ENCODE measurements around the gene DCAF11.

DNA sequence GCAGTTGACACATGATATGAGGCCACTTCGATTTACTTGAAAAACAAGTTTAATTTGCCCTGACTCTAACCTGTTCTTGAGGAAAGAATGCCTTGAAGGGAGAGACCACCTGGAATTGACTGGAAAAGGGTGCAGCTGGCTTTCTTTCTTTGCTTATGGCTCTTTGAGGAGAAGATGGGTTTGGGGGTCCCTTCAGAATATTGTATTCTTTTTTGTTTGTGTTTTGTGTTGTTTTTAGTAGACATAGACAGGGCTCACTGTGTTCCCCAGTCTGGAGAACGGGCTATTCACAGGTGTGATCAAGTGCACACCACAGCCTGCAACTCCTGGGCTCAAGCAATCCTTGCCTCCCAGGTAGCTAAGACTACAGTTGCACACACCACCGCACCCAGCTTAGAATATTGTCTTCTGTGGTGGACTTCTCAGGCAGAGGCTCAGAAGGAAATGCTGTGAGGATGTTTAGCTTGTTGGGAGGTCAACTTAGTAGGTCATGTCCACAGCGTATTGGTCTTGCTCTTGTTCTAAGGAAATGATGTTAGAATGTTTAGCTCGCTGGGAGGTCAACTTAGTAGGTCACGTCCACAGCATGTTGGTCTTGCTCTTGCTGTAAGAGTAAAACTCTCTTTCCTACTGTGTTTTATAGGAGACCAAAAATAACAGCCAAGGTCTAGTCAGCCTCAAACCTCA is 1.7 kb downstream of the DCAF11 start:
- TF ChIP-seq POLR2A (IDR thresholded peaks at IDR 0.05; ENCODE audit: low read depth, low read length), result no peak
- TF ChIP-seq POLR2AphosphoS5 (IDR thresholded peaks at IDR 0.05; ENCODE audit: low read depth, low read length), result no peak
- TF ChIP-seq TAF1 (IDR thresholded peaks at IDR 0.05; ENCODE audit: borderline replicate concordance, low read depth, low read length), result no peak
